GM13977 (cell line): ENCODE measurements around the gene ACTL6B.

ENCODE experiments used
- DNase-seq: peaks from one replicate; pipeline ENCODE4 v3.0.0; 2012; ENCODE audit warnings: low spot score
- in situ Hi-C: fragments of 300-500 bp; cut with MboI; formaldehyde crosslinking; loops from one replicate; pipeline ENCODE4 v1.12.0; 2022; ENCODE audit warnings: low sequenced_read_pairs, low pct_unique_long_range_greater_than_20kb, mixed read lengths, inconsistent platforms; ENCODE audit not compliant: unreplicated experiment
- TF ChIP-seq, protein P1 (sequence below): IDR thresholded peaks from 2 replicates; pipeline ENCODE4 v1.5.1; 2012; ENCODE audit warnings: mild to moderate bottlenecking, control low read depth; ENCODE audit not compliant: insufficient read depth; ENCODE audit errors: extremely low read depth, missing control alignments

ACTL6B gene

DNA sequence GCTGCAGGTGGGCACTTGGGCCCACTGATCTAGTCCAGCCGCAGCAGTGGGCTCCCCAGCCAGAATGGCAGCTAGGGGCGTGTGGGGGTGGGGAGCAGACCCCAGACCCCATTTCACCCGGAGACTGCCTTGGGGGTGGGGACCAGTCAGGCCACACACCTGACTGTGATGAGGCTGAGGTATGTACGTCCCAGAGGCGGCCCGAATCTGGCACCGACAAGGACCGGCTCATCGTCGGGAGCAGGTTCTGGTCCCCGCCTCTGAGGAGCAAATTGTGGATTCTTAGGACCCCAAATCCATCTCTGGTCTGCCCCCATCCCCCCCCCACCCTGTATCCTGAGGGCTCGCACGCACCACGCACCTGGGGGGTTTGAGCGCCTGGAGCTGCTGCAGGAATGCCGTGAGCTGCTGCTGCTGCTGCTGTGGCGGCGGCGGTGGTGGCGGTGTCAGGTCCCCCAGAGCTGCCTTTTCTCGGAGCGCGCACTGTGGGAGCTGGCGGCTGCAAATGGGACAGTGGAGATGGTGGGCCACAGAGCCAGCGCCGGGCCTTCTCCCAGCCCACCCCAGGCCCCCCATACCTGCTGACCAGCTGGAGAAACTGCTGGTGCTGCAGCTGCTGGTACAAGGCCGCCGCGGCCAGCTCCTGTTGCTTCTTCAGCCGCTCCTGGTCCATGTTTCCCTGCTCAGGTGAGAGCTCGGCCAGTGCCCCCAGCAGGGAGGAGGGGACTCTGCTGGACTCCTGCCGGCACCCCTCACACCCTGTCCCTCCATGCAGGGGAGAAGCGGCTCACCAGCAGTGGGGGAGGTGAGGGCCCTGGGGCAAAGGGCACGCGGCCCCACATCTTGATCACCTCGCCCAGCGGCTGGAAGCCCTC lies 27.6 kb upstream of the ACTL6B start:
- in situ Hi-C loops, result no loop called here
- TF ChIP-seq, protein P1, sequence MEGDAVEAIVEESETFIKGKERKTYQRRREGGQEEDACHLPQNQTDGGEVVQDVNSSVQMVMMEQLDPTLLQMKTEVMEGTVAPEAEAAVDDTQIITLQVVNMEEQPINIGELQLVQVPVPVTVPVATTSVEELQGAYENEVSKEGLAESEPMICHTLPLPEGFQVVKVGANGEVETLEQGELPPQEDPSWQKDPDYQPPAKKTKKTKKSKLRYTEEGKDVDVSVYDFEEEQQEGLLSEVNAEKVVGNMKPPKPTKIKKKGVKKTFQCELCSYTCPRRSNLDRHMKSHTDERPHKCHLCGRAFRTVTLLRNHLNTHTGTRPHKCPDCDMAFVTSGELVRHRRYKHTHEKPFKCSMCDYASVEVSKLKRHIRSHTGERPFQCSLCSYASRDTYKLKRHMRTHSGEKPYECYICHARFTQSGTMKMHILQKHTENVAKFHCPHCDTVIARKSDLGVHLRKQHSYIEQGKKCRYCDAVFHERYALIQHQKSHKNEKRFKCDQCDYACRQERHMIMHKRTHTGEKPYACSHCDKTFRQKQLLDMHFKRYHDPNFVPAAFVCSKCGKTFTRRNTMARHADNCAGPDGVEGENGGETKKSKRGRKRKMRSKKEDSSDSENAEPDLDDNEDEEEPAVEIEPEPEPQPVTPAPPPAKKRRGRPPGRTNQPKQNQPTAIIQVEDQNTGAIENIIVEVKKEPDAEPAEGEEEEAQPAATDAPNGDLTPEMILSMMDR, result no peak
- peak; percentile 24 for DNase-seq

DNA sequence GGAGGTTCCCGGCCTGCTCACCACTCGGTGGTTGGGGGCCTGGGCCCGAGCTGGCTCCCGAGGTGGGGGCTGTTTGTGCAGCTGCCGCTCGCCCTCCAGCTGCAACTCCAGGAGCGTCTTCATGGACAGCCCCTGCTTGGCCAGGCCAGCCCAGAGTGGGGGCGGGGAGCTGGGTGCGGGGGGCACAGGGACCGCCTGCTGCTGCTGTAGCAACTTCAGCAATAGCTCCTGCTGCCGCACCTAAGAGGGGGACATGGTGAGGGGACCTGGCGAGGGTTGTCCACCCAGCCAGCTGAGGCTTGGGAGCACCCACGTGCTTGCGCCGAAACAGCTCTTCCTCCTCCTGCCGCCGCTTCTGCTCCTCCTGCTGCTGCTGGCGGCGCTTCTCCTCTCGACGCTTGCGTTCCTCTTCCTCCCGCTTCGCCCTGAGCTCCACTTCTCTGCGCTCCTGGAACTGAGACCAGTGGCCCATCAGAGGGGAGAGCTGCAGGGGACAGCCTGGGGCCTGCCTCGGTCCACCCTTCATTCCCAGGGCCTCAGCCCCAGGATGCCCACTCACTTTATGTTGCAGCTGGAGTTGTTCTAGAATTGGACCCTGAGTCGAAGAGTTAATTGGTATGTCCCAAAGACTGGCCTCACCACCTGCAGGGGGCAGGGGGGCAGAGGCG lies 26.9 kb upstream of the ACTL6B start:
- in situ Hi-C loops, result no loop called here
- TF ChIP-seq, protein P1, result no peak
- DNase-seq, result peak; percentile 20

DNA sequence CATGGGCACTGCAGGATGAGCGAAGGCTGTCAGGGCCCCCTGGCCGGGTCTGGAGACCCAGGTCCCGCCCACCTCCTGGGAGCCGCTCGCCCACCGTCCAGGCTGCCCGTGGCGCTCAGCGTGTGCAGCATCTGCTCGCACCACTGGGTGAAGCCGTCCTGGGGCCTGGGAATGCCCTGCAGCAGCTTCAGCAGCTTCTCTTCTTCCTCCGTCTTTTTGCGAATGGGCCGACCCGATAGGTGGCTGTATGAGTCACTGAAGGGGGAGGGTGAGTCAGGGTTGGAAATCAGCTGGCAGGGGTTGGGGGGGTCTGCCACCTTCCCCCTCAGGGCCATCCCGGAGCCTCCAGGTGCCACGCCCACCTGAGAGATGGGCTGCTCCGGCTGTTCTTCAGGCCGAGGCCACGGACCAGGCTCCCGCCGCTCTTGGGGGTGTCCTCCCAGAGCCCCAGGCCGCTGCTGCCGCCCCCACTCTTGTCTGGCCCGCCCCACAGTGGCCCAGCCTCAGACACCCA lies 26.0 kb upstream of the ACTL6B start:
- in situ Hi-C loops, result no loop called here
- DNase-seq, result peak; percentile 23
- TF ChIP-seq, protein P1, result no peak

GRCh38 chr7:100681491-100682227 lies 25.4 kb upstream of the ACTL6B start:
- DNase-seq, result peak; percentile 27
- TF ChIP-seq, protein P1, result no peak
- in situ Hi-C loops, result no loop called here

GRCh38 chr7:100680576-100681271 lies 24.5 kb upstream of the ACTL6B start:
- DNase-seq, result no peak
- in situ Hi-C loops, result no loop called here
- TF ChIP-seq, protein P1, result no peak
